ENCODE results near the gene GALR2. TPM values are rescaled to one million over a fixed set of nuclear protein-coding genes. Genes with fewer than 3 reads are reported as not detected.
A peak's percentile ranks its signal among the peaks of the same experiment; 100 is the strongest.

The GALR2 gene
- total RNA-seq, 1 experiment from 2014 or later = not detected

DNA sequence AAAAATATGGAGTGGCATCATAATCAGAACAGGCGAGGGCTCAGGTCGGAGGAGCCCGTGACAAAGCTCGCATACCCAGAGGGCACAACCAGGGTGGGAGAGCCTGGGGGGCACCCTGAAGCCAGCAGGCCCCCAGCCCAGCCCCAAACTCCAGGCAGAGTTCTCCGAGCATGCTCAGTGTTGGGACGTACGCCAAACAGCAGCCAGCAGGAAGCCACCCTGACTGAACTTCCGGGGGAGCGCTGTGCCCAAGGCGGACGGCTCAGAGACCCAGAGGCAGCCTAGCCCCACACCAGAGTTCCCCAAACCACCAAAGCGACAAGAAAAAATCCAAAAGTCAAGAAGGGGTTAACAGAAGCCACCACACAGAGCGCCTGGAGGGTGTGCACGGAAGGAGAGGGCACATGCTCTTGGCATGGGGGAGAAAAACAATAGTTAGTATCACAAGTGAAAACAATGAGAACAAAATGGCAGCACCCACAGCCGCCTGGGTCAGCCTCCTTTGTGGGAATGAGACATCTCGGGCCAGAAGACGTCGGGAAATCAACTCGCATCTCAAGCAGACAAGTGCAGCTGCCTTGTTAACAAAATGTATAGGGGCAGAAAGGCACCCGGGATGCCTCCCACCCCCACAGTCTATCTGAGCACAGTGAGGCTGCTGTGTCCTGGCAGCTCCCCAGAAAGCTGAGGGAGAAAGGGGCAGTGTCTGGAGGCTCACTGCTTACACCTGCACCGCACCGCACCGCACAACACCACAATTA is 17.1 kb downstream of the GALR2 start:
- H3K36me3 ChIP-seq (ENCODE audit: insufficient read depth, low read length, poor library complexity, severe bottlenecking) = peaks cover 37% of the 10 kb centered on the region
- ChIA-PET CTCF (no interaction called here), POLR2A (ENCODE audit: low non-redundant PET) (no interaction called here)
- BruUV-seq (replicated peaks) = no TSS peak
- H3K4me3 ChIP-seq (ENCODE audit: low read depth, low read length, poor library complexity, severe bottlenecking) = no peak overlapping the region
- H3K9me3 ChIP-seq (ENCODE audit: low read depth, low read length, poor library complexity, severe bottlenecking) = no peaks in the 10 kb centered on the region
- intact Hi-C loops (cut with micrococcal nuclease; ENCODE audit: unreplicated experiment) = no loop called here
- H3K4me1 ChIP-seq (ENCODE audit: insufficient read depth, low read length, poor library complexity, severe bottlenecking) = no peaks in the 10 kb centered on the region
- DNase-seq (ENCODE audit: low spot score) = no peak
- no peak for TF ChIP-seq EZH2 (IDR thresholded peaks at IDR 0.05; ENCODE audit: borderline replicate concordance, low read depth, low read length, poor library complexity, severe bottlenecking)
- TF ChIP-seq, protein P1, sequence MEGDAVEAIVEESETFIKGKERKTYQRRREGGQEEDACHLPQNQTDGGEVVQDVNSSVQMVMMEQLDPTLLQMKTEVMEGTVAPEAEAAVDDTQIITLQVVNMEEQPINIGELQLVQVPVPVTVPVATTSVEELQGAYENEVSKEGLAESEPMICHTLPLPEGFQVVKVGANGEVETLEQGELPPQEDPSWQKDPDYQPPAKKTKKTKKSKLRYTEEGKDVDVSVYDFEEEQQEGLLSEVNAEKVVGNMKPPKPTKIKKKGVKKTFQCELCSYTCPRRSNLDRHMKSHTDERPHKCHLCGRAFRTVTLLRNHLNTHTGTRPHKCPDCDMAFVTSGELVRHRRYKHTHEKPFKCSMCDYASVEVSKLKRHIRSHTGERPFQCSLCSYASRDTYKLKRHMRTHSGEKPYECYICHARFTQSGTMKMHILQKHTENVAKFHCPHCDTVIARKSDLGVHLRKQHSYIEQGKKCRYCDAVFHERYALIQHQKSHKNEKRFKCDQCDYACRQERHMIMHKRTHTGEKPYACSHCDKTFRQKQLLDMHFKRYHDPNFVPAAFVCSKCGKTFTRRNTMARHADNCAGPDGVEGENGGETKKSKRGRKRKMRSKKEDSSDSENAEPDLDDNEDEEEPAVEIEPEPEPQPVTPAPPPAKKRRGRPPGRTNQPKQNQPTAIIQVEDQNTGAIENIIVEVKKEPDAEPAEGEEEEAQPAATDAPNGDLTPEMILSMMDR (conservative IDR thresholded peaks at IDR 0.05; ENCODE audit: low read depth, low read length) = no peak
- H3K27ac ChIP-seq (ENCODE audit: low read depth, low read length, poor library complexity, severe bottlenecking) = peak overlapping the region; percentile 2
- H3K27me3 ChIP-seq (replicated peaks; ENCODE audit: insufficient read depth, low read depth, low read length, poor library complexity) = no peaks in the 10 kb centered on the region

DNA sequence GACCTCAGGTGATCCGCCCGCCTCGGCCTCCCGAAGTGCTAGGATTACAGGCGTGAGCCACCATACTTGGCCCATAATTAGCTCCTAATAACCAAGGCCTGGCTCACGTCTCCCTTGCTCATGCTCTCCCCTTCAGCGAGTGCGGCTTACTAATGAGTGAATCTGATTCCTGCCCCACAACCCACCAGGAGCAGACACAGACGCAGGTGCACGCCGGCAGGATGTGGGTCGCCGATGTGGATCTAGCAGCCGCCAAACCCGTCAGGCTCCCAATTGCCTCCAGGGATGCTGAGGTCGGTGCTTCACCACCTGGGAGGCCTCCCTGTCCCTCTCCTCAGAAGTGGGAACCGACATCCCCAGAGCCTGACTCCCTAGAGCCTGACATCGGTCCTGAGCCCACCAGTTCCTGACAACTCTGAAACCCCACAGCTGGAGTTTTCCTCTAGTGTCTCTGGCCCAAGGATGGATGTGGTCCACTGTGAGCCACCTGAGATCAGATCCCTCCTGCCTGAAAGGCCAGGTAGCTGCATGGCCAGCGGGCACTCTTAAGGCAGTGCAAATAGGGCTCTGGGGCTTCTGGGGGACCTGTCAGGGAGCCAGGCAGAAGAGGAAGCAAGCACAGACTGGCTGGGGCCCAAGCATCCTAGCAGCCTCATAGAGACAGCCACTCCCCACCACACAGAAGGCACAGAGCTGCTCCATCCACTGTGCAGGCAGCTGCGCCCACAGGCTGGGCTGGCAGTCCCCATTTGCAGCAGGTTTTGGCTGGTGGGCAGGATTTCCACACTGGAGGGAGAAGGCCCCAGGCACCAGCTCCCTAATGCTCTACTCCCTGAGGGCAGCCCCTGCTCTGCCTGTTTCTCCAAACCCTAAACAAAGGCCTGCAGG is 18.2 kb downstream of the GALR2 start:
- no peak overlapping the region for H3K27ac ChIP-seq (ENCODE audit: low read depth, low read length, poor library complexity, severe bottlenecking)
- DNase-seq (ENCODE audit: low spot score) = no peak
- H3K36me3 ChIP-seq (ENCODE audit: insufficient read depth, low read length, poor library complexity, severe bottlenecking) = peaks cover 44% of the 10 kb centered on the region
- no peak overlapping the region for H3K4me3 ChIP-seq (ENCODE audit: low read depth, low read length, poor library complexity, severe bottlenecking)
- no TSS peak for BruUV-seq (replicated peaks)
- TF ChIP-seq, protein P1 (conservative IDR thresholded peaks at IDR 0.05; ENCODE audit: low read depth, low read length) = no peak
- no peak for TF ChIP-seq EZH2 (IDR thresholded peaks at IDR 0.05; ENCODE audit: borderline replicate concordance, low read depth, low read length, poor library complexity, severe bottlenecking)
- ChIA-PET POLR2A (ENCODE audit: low non-redundant PET) (no interaction called here), CTCF (no interaction called here)
- H3K4me1 ChIP-seq (ENCODE audit: insufficient read depth, low read length, poor library complexity, severe bottlenecking) = no peaks in the 10 kb centered on the region
- intact Hi-C loops (cut with micrococcal nuclease; ENCODE audit: unreplicated experiment) = no loop called here
- H3K27me3 ChIP-seq (replicated peaks; ENCODE audit: insufficient read depth, low read depth, low read length, poor library complexity) = no peaks in the 10 kb centered on the region
- H3K9me3 ChIP-seq (ENCODE audit: low read depth, low read length, poor library complexity, severe bottlenecking) = no peaks in the 10 kb centered on the region

DNA sequence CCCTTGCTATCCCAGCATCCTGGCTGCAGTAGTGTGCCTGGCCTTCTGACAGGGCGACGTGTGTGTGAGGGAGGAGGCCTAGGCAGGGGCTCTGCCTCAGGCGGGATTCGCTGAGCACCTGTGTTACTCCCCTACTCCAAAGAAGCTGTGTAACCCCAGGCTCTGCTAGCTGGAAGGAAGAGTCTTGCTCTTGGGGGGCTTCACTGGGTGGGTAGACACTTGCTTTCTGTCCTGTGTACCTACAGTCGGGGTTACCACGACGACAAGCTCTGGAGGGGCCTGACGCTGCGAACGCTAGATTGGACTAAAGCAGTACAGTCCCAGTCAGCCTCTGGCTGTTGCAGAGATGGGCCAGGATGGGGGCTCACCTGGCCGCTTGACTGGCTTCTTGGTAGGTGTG is 19.5 kb downstream of the GALR2 start:
- intact Hi-C loops (cut with micrococcal nuclease; ENCODE audit: unreplicated experiment) = no loop called here
- H3K36me3 ChIP-seq (ENCODE audit: insufficient read depth, low read length, poor library complexity, severe bottlenecking) = peaks cover 41% of the 10 kb centered on the region

More for the DNA sequence above, 19.5 kb downstream of the GALR2 start:
- Histone ChIP-seq H3K4me1 (ENCODE audit: insufficient read depth, low read length, poor library complexity, severe bottlenecking) (no peaks in the 10 kb centered on the region), H3K27ac (ENCODE audit: low read depth, low read length, poor library complexity, severe bottlenecking) (no peak overlapping the region), H3K4me3 (ENCODE audit: low read depth, low read length, poor library complexity, severe bottlenecking) (no peak overlapping the region), H3K27me3 (replicated peaks; ENCODE audit: insufficient read depth, low read depth, low read length, poor library complexity) (no peaks in the 10 kb centered on the region), H3K9me3 (ENCODE audit: low read depth, low read length, poor library complexity, severe bottlenecking) (no peaks in the 10 kb centered on the region)
- POLR2A ChIA-PET (ENCODE audit: low non-redundant PET) = no interaction called here
- no peak for DNase-seq (ENCODE audit: low spot score)
- BruUV-seq (replicated peaks) = no TSS peak
- CTCF ChIA-PET = no interaction called here
- TF ChIP-seq EZH2 (IDR thresholded peaks at IDR 0.05; ENCODE audit: borderline replicate concordance, low read depth, low read length, poor library complexity, severe bottlenecking) = no peak
- TF ChIP-seq, protein P1 (conservative IDR thresholded peaks at IDR 0.05; ENCODE audit: low read depth, low read length) = no peak
